RWPE2 (cell line): ENCODE measurements around the gene PCP2.
A peak's percentile ranks its signal among the peaks of the same experiment; 100 is the strongest.

Experiments used
- ATAC-seq: fragments of 200-7000 bp; cut with Tn5 transposase; 3 replicates; pipeline ENCODE4 v1.9.1; 2021; ENCODE audit warnings: low read depth
- DNase-seq: peaks from one replicate; pipeline ENCODE4 v3.0.0-alpha.2; 2020; ENCODE audit warnings: low spot score
- H3K27ac ChIP-seq: fragments of 450-650 bp; 2 replicates; pipeline ENCODE4 v1.5.1; 2017; ENCODE audit warnings: mild to moderate bottlenecking; ENCODE audit not compliant: poor library complexity, severe bottlenecking
- H3K27me3 ChIP-seq: fragments of 250-450 bp; sonication (Bioruptor Pico); 2 replicates; pipeline ENCODE4 v1.5.1; 2021; ENCODE audit warnings: mild to moderate bottlenecking, moderate library complexity; ENCODE audit not compliant: insufficient read depth, poor library complexity, severe bottlenecking
- H3K36me3 ChIP-seq: fragments of 250-450 bp; sonication (Bioruptor Pico); 2 replicates; pipeline ENCODE4 v1.5.1; 2020; ENCODE audit warnings: low read depth, mild to moderate bottlenecking, moderate library complexity
- H3K4me1 ChIP-seq: fragments of 250-450 bp; sonication (Bioruptor Pico); 2 replicates; pipeline ENCODE4 v1.5.1; 2021; ENCODE audit warnings: mild to moderate bottlenecking, moderate library complexity; ENCODE audit not compliant: insufficient read depth, poor library complexity, severe bottlenecking
- H3K4me3 ChIP-seq: fragments of 250-450 bp; sonication (Bioruptor Pico); 2 replicates; pipeline ENCODE4 v1.5.1; 2021; ENCODE audit warnings: mild to moderate bottlenecking, moderate library complexity; ENCODE audit not compliant: severe bottlenecking
- H3K9me3 ChIP-seq: fragments of 250-450 bp; sonication (Bioruptor Pico); 2 replicates; pipeline ENCODE4 v1.5.1; 2021; ENCODE audit warnings: mild to moderate bottlenecking, moderate library complexity; ENCODE audit not compliant: severe bottlenecking
- CTCF ChIP-seq: fragments of 450-650 bp; IDR thresholded peaks from one replicate; pipeline ENCODE4 v1.5.1; 2017; ENCODE audit warnings: mild to moderate bottlenecking, moderate library complexity; ENCODE audit not compliant: poor library complexity, severe bottlenecking

The PCP2 gene

GRCh38 chr19:7676376-7676775 is 42.9 kb upstream of the PCP2 start:
- TF ChIP-seq CTCF, result no peak

GRCh38 chr19:7674010-7675005 is 40.8 kb upstream of the PCP2 start:
- Histone ChIP-seq H3K9me3 (no peaks in the 10 kb centered on the region), H3K27ac (no peak overlapping the region), H3K4me3 (no peak overlapping the region), H3K4me1 (no peaks in the 10 kb centered on the region), H3K36me3 (no peaks in the 10 kb centered on the region), H3K27me3 (peaks cover 7% of the 10 kb centered on the region)
- DNase-seq (no peak), ATAC-seq (peak; percentile 81; the same call in 2 of the 3 replicates)
- TF ChIP-seq CTCF, result no peak

More at GRCh38 chr19:7676376-7676775, 42.9 kb upstream of the PCP2 start:
- Histone ChIP-seq H3K36me3 (no peaks in the 10 kb centered on the region), H3K9me3 (no peaks in the 10 kb centered on the region), H3K27me3 (no peaks in the 10 kb centered on the region), H3K4me1 (no peaks in the 10 kb centered on the region), H3K4me3 (no peak overlapping the region), H3K27ac (no peak overlapping the region)
- DNase-seq (no peak), ATAC-seq (no peak)

DNA sequence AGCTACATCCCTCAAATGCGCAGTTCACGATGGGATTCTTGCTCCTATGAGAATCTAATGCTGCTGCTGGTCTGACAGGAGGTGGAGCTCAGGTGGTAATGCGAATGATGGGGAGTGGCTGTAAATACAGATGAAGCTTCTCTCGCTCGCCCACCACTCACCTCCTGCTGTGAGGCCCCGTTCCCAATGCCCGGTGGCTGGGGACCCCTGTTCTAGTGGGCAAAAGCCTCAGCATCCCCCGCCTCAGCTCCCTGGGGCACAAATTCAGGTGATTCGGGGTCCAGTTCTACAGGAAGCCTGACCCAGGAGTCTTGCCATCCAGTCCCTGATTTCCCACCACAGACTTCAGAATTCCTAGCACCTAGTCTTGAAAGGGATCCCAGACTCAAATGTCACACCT is 39.0 kb upstream of the PCP2 start:
- TF ChIP-seq CTCF, result no peak
- no peaks in the 10 kb centered on the region for H3K36me3 ChIP-seq
- no peak for ATAC-seq
- H3K27me3 ChIP-seq, result peaks cover 7% of the 10 kb centered on the region
- no peak overlapping the region for H3K27ac ChIP-seq
- H3K4me1 ChIP-seq, result no peaks in the 10 kb centered on the region
- DNase-seq, result no peak
- no peaks in the 10 kb centered on the region for H3K9me3 ChIP-seq
- H3K4me3 ChIP-seq, result no peak overlapping the region

DNA sequence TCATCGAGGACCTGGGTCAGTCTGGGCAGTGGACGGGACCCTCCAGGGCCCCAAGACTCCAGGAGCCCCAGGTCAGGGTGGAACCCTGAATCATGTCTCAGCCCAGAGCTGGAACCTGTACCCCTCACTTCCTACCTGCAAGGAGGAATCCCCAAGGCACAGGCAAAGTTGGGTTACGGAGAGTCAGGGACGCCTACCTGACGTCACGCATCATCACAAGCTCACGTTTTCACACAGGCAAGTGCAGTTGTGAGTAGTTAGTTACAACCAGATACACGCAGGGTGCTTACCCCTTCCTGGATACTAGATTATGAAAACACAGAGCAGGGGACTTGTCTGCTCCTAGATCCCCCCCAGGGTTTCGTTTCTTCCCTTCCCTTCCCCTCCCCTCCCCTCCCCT is 37.3 kb upstream of the PCP2 start:
- Histone ChIP-seq H3K9me3 (no peaks in the 10 kb centered on the region), H3K27me3 (peaks cover 7% of the 10 kb centered on the region), H3K4me1 (no peaks in the 10 kb centered on the region), H3K36me3 (no peaks in the 10 kb centered on the region), H3K4me3 (no peak overlapping the region), H3K27ac (no peak overlapping the region)
- DNase-seq, result no peak
- ATAC-seq, result no peak
- TF ChIP-seq CTCF, result no peak
